Mesendoderm (in vitro differentiated cells): ENCODE results near the gene APOL1.
"Not testable (repeated sequence)": the region's sequence is repeated elsewhere in the genome, so short reads cannot be mapped to it uniquely, and the experiment has no call there.

Experiments
- DNase-seq: peaks from one replicate; pipeline ENCODE4 v3.0.0; 2013
- H2AK5ac ChIP-seq: 2 replicates; pipeline ENCODE4 v1.6.1; 2013; ENCODE audit warnings: low read length, inconsistent platforms
- H2BK120ac ChIP-seq: 2 replicates; pipeline ENCODE4 v1.6.1; 2013; ENCODE audit warnings: low read depth, mild to moderate bottlenecking, low read length, moderate library complexity, mixed read lengths
- H2BK15ac ChIP-seq: replicated peaks from 2 replicates; pipeline ENCODE4 v1.6.1; 2013; ENCODE audit warnings: low read depth, mild to moderate bottlenecking, moderate library complexity
- H2BK5ac ChIP-seq: 2 replicates; pipeline ENCODE4 v1.6.1; 2013; ENCODE audit warnings: low read length, inconsistent platforms
- H3K18ac ChIP-seq: 2 replicates; pipeline ENCODE4 v1.6.1; 2013; ENCODE audit warnings: mild to moderate bottlenecking, low read length, mixed read lengths
- H3K23ac ChIP-seq: one replicate; pipeline ENCODE4 v1.6.1; 2013; ENCODE audit warnings: low read length
- H3K27ac ChIP-seq: 2 replicates; pipeline ENCODE4 v1.5.1; 2013; ENCODE audit warnings: low read depth, mild to moderate bottlenecking, inconsistent platforms, low read length, moderate library complexity
- H3K27me3 ChIP-seq: 2 replicates; pipeline ENCODE4 v1.6.1; 2013; ENCODE audit warnings: low read length, control low read depth, mild to moderate bottlenecking, inconsistent platforms; ENCODE audit not compliant: insufficient read depth, poor library complexity
- H3K36me3 ChIP-seq: 2 replicates; pipeline ENCODE4 v1.6.1; 2013; ENCODE audit warnings: low read length, inconsistent platforms; ENCODE audit not compliant: control insufficient read depth, insufficient read depth
- H3K4ac ChIP-seq: one replicate; pipeline ENCODE4 v1.6.1; 2013; ENCODE audit warnings: low read depth, mild to moderate bottlenecking, low read length, moderate library complexity
- H3K4me1 ChIP-seq: 2 replicates; pipeline ENCODE4 v1.6.1; 2013; ENCODE audit warnings: low read depth, low read length, inconsistent platforms; ENCODE audit not compliant: control insufficient read depth
- H3K4me2 ChIP-seq: 2 replicates; pipeline ENCODE4 v1.6.1; 2013; ENCODE audit warnings: low read length
- H3K4me3 ChIP-seq: 2 replicates; pipeline ENCODE4 v1.5.1; 2013; ENCODE audit warnings: mild to moderate bottlenecking, low read length
- H3K56ac ChIP-seq: one replicate; pipeline ENCODE4 v1.6.1; 2013; ENCODE audit warnings: low read length
- H3K79me1 ChIP-seq: 2 replicates; pipeline ENCODE4 v1.6.1; 2013; ENCODE audit warnings: low read length, inconsistent platforms
- H3K79me2 ChIP-seq: 2 replicates; pipeline ENCODE4 v1.6.1; 2013; ENCODE audit warnings: mild to moderate bottlenecking, low read length; ENCODE audit not compliant: control insufficient read depth, insufficient read depth
- H3K9ac ChIP-seq: 2 replicates; pipeline ENCODE4 v1.6.1; 2013; ENCODE audit warnings: low read length, inconsistent platforms
- H4K5ac ChIP-seq: one replicate; pipeline ENCODE4 v1.6.1; 2013; ENCODE audit warnings: low read length
- H4K8ac ChIP-seq: one replicate; pipeline ENCODE4 v1.6.1; 2013; ENCODE audit warnings: low read depth, mild to moderate bottlenecking, control low read depth, low read length, moderate library complexity
- WGBS: extraction: QIAGEN DNeasy Blood & Tissue Kit; methylation state at CpG from one replicate; pipeline ENCODE4 v1.1.7; 2013; ENCODE audit warnings: low lambda C conversion rate, missing lambda C conversion rate; ENCODE audit not compliant: insufficient coverage; ENCODE audit errors: extremely low coverage; 5-methylcytosine and 5-hydroxymethylcytosine counted together

APOL1 gene

GRCh38 chr22:36249160-36249559 is 3.8 kb upstream of the APOL1 start:
- no peak overlapping the region for H3K27ac ChIP-seq
- no peak overlapping the region for H2BK15ac ChIP-seq
- no peak overlapping the region for H4K5ac ChIP-seq
- H3K4ac ChIP-seq = no peak overlapping the region
- no peak overlapping the region for H2BK5ac ChIP-seq
- H3K36me3 ChIP-seq = no peaks in the 10 kb centered on the region
- no peak overlapping the region for H3K56ac ChIP-seq
- no peaks in the 10 kb centered on the region for H3K79me2 ChIP-seq
- H3K23ac ChIP-seq = no peak overlapping the region
- H2BK120ac ChIP-seq = no peak overlapping the region
- H3K4me1 ChIP-seq = no peaks in the 10 kb centered on the region
- H3K79me1 ChIP-seq = no peaks in the 10 kb centered on the region
- H4K8ac ChIP-seq = no peak overlapping the region
- H3K9ac ChIP-seq = no peak overlapping the region
- no peak overlapping the region for H3K18ac ChIP-seq
- no peak overlapping the region for H3K4me3 ChIP-seq
- H3K4me2 ChIP-seq = no peak overlapping the region
- no peaks in the 10 kb centered on the region for H3K27me3 ChIP-seq
- peak; percentile 25 for DNase-seq
- H2AK5ac ChIP-seq = no peak overlapping the region
- WGBS = no CpG with 5 or more reads among the region's 2 CpGs

GRCh38 chr22:36250292-36250960 is 2.5 kb upstream of the APOL1 start:
- not testable (repeated sequence) for H3K4me2 ChIP-seq, H2AK5ac ChIP-seq, H3K9ac ChIP-seq, H4K5ac ChIP-seq, H3K4me1 ChIP-seq, H3K36me3 ChIP-seq, DNase-seq, H3K4ac ChIP-seq, H2BK120ac ChIP-seq, H3K56ac ChIP-seq, H4K8ac ChIP-seq, H3K79me1 ChIP-seq, H3K27ac ChIP-seq, H3K27me3 ChIP-seq, H2BK15ac ChIP-seq, H3K23ac ChIP-seq, H3K4me3 ChIP-seq, H3K79me2 ChIP-seq, H2BK5ac ChIP-seq, H3K18ac ChIP-seq
- WGBS = no CpG with 5 or more reads among the region's 24 CpGs

- not testable (repeated sequence) for H3K4ac ChIP-seq, H3K36me3 ChIP-seq, H3K4me1 ChIP-seq, H4K8ac ChIP-seq, H2AK5ac ChIP-seq, H4K5ac ChIP-seq, H3K27ac ChIP-seq, H3K79me1 ChIP-seq, H2BK120ac ChIP-seq, H3K23ac ChIP-seq, H3K27me3 ChIP-seq, DNase-seq, H3K4me3 ChIP-seq, H2BK15ac ChIP-seq, H3K4me2 ChIP-seq, H3K56ac ChIP-seq, H3K18ac ChIP-seq, H2BK5ac ChIP-seq, H3K79me2 ChIP-seq, H3K9ac ChIP-seq
- WGBS = no CpG with 5 or more reads among the region's 7 CpGs
These were observed 839 bp upstream of the APOL1 start for GRCh38 chr22:36251979-36252608.

- Histone ChIP-seq H3K79me2 (no peaks in the 10 kb centered on the region), H3K18ac (no peak overlapping the region), H3K79me1 (no peaks in the 10 kb centered on the region), H3K4me1 (peaks cover 6% of the 10 kb centered on the region), H3K9ac (no peak overlapping the region), H3K27me3 (no peaks in the 10 kb centered on the region), H2BK5ac (no peak overlapping the region), H4K8ac (no peak overlapping the region), H2AK5ac (no peak overlapping the region), H3K4ac (no peak overlapping the region), H3K27ac (no peak overlapping the region), H3K56ac (no peak overlapping the region), H2BK15ac (no peak overlapping the region), H3K23ac (no peak overlapping the region), H2BK120ac (no peak overlapping the region), H3K4me3 (no peak overlapping the region), H4K5ac (no peak overlapping the region), H3K4me2 (no peak overlapping the region), H3K36me3 (no peaks in the 10 kb centered on the region)
- no peak for DNase-seq
- WGBS = no CpG with 5 or more reads among the region's 7 CpGs
These were observed 874 bp downstream of the APOL1 start for GRCh38 chr22:36253523-36254490.

GRCh38 chr22:36255572-36255971 is 2.6 kb downstream of the APOL1 start:
- H4K5ac ChIP-seq, H3K79me2 ChIP-seq, H3K56ac ChIP-seq, H3K4me3 ChIP-seq, H3K4me2 ChIP-seq, H4K8ac ChIP-seq, H2AK5ac ChIP-seq, H3K79me1 ChIP-seq, H3K23ac ChIP-seq, H2BK120ac ChIP-seq, H2BK15ac ChIP-seq, H3K27ac ChIP-seq, H3K4ac ChIP-seq, H3K9ac ChIP-seq, H3K18ac ChIP-seq, H2BK5ac ChIP-seq, DNase-seq, H3K36me3 ChIP-seq, H3K27me3 ChIP-seq: not testable (repeated sequence)
- no CpG with 5 or more reads among the region's 5 CpGs for WGBS
- H3K4me1 ChIP-seq = peaks cover 11% of the 10 kb centered on the region
